Inflammatory macrophage treated with lipopolysaccharide for 1 hour (primary cell): ENCODE data around the gene CASP6.

Source experiments
- DNase-seq, 2 donors: peaks; one replicate each; pipeline ENCODE4 v3.0.0-alpha.2; 2020 to 2022

Gene CASP6

DNA sequence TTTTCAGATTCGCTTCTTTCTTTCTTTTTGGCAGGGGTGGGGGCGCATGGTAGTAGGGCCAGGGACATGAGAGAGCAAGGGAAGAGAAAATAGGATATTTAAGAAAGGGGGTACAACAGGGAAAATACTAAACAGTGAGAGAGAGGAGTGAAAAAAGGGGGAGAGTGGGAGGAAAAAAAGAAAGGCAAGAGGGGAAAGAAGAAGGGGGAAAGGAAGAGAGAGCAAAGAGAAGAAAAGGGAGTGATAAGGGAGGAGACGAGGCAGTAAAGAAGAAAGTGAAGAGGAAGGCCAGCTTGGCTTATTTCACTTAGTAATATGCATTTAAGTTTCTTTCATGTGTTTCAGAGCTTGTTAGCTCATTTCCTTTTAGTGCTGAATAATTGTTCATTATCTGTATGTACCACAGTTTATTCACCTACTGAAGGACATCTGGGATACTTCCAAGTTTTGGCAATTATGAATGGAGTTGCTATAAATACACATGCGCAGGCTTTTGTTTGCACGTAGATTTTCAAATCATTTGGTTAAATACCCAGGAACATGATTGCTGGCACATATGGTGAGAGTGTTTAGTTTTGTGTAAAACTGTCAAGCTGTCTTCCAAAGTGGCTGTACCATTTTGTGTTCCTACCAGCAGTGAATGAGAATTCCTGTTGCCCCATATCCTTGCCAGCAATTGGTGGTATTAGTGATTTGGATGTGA is 37.3 kb downstream of the CASP6 start:
- DNase-seq = no peak

DNA sequence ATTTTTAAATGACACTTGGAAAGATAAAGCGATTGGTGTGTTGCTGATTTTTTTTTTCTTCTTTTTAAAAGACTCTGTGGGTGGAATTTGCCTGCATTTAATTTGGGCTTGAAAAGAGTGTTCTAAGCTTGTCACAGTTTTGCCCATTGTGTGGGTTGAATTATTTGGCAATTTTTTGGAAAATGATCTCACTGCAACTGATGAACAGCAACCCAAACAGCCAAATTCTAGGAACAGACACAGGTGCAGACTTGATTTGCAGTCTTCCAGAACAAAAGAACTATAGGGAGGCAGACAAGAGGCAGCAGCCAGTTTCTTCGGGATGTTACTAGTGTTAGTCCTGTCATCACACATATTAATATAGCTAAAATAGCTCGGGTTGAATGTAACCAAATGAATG is 40.5 kb downstream of the CASP6 start:
- DNase-seq = no peak

DNA sequence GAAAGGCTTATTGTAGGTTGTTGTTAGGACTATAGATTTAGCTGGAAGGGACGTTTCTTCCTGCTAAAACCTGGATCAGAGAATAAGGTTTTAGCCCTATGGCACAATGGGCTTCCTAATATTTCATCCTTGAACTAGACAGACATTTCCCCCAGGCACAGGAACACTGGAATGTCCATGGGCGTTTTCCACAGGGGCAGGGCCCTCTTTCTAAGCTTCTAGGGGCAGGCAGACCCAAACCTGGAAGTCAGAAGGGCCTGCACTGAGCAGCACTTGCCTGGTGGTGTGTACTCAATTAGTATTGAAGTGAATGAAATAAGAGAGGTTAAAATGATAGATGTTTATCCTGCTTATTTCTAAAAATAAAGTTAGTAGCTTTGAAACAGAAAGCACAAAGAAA is 41.1 kb downstream of the CASP6 start:
- no peak for DNase-seq

DNA sequence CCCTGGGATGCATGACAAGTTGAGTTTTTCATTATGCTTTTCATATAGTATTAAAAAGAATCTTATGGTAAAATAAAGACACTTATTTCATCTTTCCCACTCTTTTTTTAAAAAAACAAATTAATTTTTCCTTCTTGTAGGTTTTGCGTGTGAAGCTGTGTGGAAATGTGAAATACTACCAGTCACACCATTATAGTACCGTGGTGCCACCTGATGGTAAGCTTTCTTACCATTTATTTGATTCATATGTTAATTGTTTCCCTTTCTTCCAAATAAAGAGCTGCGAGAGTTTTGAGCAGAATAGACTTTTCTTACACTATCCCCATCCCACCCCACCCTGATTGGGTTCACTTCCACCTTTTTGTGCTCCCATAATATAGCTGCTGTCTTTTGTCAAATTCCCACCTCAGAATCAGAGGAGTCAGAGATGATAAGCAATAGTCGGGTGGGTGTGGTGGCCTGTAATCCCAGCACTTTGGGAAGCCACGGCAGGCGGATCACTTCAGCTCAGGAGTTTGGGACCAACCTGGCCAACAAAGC is 44.3 kb downstream of the CASP6 start:
- no peak for DNase-seq

DNA sequence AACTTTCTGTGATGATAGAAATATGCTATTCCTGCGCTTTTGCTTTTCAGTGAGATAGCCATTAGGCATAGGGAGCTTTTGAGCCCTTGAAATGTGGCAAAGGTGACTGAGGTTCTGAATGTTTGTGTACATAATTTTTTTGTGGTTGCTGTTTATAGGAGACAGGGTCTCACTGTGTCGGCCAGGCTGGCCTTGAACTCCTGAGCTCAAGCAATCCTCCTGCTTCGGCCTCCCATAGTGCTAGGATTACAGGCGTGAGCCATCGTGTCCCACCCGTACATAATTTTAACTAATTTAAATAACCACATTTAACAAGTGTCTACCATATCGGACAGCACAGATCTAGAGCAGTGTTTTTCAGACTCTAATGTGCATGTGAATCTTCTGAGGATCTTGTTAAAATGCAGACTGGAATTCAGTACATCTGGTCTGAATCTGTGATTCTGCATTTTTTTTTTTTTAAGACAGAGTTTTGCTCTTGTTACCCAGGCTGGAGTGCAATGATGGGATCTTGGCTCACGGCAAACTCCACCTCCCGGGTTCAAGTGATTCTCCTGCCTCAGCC is 45.3 kb downstream of the CASP6 start:
- DNase-seq = no peak

DNA sequence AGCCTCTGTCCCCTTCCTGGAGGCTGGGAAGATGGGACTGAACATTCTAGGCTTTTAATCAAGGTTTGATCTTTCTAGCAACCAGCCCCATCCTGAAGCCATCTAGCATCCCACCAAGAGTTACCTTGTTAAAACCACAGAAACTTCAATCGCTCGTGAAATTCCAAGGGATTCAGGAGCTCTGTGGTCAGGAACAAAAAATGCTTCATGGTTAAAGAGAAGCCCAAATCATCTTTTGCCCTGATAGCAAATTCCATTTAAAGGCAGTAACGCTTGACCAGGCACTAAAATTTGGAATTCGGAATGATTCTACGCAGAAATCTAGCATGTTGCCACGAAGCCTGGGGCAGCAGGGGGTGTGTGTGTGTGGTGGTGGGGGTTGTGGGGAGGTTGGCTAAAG is 47.8 kb downstream of the CASP6 start:
- DNase-seq = no peak

DNA sequence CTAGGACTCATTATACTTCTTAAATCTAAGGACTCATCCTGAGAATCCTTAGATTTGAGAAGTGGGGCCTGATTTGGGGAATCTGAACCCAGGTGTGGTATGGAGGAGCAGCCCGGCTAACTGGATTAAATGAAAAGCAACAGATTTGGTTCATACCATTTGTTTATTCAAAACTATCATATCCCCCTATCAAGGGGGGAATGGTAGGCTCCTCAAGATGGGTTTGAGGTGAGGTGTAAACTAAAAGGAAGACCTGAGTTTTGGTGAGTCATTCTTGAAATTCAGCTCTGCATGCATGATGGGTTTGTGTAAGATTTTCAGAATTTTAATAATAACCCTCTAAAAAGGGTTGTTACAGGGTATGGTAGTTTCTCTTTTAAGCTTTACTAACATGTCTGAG is 53.4 kb downstream of the CASP6 start:
- DNase-seq = no peak

DNA sequence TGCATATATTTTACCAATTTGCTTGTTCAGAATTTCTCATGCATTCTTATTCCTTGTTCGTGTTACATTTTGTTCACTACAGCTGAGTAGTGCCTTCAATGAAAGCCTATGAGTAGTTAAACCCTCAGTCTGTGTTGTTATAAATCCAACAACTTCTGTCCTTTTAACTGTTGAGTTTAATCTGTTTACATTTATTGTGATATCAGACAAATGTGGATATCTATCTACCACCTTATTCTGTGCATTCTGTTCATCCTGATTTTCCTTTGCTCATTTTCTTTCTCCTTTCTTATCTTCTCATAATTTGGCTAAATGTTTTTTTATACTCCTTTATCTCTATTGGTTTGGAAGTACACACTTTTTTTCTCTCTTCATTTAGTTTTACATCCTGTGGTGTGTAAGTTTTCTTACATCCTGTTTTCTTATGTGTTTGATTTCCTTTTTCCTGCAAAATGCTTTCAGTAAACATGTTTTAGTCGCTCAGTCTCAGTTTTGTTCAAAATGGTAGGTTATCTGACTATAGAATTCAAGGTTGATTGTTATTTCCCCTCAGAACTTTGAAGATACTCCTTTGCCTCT is 54.2 kb downstream of the CASP6 start:
- no peak for DNase-seq

DNA sequence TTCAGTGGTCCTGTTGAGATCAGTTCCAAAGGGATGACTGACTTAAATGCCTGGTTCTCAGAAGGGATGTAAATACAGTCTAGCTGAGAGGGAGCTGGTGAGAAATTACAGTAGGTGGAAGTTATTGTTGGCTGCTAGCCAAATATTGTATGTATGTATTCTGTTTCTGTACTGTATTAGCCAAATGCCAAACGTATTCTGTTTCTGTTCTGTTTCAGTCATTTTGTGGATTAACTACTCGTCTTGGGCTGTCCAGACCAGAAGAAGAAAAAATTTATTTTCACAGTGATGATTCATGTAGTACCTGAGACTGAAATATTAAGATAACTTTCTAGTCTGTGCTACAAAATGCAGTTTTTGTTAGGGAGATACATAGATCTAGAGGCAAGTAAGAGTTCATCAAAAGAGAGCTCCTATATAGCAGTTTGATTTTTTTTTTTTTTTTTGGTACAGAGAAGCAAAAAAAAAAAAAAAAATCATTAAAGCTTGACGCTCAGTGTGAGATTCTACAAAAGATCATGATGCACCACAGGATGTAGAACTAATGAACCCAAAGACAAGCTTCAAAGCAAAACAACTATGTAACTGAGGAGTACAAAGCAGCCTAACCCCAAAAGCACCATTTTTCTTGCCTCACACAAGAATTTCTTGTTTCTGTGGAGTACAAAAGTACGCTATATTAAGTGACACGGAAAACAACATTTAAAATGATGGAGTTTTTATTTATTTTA is 54.8 kb downstream of the CASP6 start:
- no peak for DNase-seq

DNA sequence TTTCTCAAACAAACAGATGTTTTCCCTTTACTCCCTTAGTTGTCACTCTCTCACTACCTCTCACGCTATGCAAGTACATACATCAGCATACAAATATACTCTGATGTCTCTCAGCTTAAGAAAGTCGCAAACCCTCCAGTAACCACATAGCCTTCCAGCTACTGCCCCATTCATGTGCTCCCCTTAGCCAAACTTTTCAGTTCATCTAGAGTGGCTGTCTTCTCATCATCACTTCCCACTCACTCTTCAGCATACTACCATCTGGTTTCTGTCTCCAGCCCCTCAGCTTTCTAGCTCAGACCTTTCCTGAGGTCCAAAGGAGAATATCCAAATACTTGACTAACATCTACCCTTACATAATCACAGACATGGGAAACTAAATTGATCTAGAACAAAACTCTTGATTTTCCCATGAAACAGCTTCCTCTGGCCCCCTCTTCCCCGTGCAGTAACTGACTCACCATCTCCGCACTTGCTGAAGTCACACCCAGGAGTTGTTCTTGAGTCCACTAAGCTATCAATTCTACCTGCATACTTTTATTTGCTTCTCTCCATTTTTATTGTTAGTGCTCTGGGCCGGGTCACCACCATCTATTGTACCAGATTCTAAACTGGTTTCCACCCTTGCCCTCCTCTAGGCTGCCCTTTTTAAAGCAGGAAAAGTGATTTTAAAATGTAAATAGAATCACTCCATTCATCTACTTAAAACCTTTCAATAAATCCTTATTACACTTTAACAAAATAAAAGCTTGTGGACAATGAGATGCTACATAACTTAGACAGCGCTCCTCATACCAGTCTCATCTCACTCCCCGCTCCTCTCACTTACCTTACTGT is 57.2 kb downstream of the CASP6 start:
- no peak for DNase-seq

DNA sequence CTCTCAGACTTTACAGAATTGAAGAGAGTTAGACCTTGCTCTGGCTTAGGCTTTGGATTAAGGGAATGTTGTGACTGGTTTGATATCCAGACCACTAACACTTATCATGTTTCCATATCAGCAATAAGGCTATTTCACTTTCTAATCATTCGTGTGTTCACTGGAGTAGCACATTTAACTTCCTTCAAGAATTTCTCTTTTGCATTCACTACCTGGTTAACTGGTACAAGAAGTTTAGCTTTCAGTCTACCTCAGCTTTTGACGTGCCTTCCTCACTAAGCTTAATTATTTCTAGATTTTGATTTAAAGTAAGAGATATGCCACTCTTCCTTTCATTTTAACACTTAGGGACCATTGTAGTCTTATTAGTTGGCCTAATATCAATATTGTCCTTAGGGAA is 62.6 kb downstream of the CASP6 start:
- DNase-seq = no peak
